Endothelial cell of umbilical vein (primary cell): ENCODE results near the gene MUTYH.

Experiments
- EZH2 ChIP-seq: IDR thresholded peaks from 2 replicates; pipeline ENCODE4 v1.6.1; 2012; ENCODE audit warnings: borderline replicate concordance, low read depth, mild to moderate bottlenecking, moderate library complexity, low read length, inconsistent platforms; ENCODE audit not compliant: severe bottlenecking
- JUN ChIP-seq: IDR thresholded peaks from 2 replicates; pipeline ENCODE4 v1.6.1; 2011; ENCODE audit warnings: borderline replicate concordance, low read depth; ENCODE audit not compliant: insufficient read length, insufficient read depth
- MYC ChIP-seq: IDR thresholded peaks from one replicate; pipeline ENCODE4 v1.6.1; 2011; ENCODE audit warnings: mild to moderate bottlenecking, low read depth, low read length
- POLR2A ChIP-seq: IDR thresholded peaks from 2 replicates; pipeline ENCODE4 v1.6.1; 2012; ENCODE audit warnings: low read depth, mild to moderate bottlenecking, control low read depth, low read length
- POLR2AphosphoS5 ChIP-seq: IDR thresholded peaks from 2 replicates; pipeline ENCODE4 v1.6.1; 2012; ENCODE audit warnings: low read depth, mild to moderate bottlenecking, control low read depth, low read length, moderate library complexity; ENCODE audit not compliant: insufficient read depth
- TF ChIP-seq, protein P1 (sequence below), 2 donors: IDR thresholded peaks; 1 replicate in 1 of 2; 2 replicates in 1 of 2; pipeline ENCODE4 v1.5.1; 2011; ENCODE audit warnings: low read length in 2 of 2, mild to moderate bottlenecking in 2 of 2, moderate library complexity in 2 of 2, control low read depth in 1 of 2, inconsistent platforms in 1 of 2, low read depth in 1 of 2; ENCODE audit not compliant: insufficient read depth in 1 of 2; ENCODE audit errors: extremely low read depth in 1 of 2
- TF ChIP-seq, protein P2 (sequence below): IDR thresholded peaks from 2 replicates; pipeline ENCODE4 v1.6.1; 2011; ENCODE audit not compliant: insufficient read depth, insufficient read length

DNA sequence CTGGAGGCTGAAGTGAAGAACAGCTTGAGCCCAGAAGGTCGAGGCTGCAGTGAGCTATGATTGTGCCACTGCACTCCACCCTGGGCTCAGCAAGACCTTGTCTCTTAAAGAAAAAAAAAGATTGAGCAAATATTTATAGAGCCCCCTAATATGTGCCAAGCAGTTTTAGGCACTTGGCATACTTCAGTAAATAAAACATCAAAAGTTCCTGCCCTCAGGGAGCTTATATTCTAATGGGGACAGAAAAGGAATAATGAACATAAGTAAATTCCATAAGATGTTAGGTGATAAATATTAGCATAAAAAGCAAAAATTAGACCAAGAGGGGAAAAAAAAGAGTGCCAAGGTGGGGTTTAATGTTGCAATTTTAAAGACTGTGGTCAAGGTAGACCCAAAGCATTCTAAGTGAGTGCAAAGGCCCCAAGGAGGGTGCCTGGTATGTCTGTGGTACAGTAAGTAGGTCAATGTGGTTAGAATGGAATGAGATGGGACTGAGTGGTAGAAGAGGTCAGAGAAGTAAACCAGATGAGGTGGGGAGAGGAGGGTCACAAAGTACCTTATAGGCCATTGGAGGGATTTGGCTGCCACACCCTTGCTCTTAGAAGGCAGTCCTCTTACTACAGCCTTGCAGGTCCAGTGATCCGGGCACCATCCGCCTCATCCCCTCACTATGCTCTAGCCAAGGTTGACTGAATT is 2.5 kb downstream of the MUTYH start:
- TF ChIP-seq, protein P1, sequence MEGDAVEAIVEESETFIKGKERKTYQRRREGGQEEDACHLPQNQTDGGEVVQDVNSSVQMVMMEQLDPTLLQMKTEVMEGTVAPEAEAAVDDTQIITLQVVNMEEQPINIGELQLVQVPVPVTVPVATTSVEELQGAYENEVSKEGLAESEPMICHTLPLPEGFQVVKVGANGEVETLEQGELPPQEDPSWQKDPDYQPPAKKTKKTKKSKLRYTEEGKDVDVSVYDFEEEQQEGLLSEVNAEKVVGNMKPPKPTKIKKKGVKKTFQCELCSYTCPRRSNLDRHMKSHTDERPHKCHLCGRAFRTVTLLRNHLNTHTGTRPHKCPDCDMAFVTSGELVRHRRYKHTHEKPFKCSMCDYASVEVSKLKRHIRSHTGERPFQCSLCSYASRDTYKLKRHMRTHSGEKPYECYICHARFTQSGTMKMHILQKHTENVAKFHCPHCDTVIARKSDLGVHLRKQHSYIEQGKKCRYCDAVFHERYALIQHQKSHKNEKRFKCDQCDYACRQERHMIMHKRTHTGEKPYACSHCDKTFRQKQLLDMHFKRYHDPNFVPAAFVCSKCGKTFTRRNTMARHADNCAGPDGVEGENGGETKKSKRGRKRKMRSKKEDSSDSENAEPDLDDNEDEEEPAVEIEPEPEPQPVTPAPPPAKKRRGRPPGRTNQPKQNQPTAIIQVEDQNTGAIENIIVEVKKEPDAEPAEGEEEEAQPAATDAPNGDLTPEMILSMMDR (IDR thresholded peaks at IDR 0.05; ENCODE audit: extremely low read depth in 1 of 2, insufficient read depth in 1 of 2, low read depth in 1 of 2, low read length in 2 of 2) = no peak
- TF ChIP-seq MYC (no peak), EZH2 (no peak), POLR2AphosphoS5 (no peak), POLR2A (no peak), JUN (no peak)
- TF ChIP-seq, protein P2, sequence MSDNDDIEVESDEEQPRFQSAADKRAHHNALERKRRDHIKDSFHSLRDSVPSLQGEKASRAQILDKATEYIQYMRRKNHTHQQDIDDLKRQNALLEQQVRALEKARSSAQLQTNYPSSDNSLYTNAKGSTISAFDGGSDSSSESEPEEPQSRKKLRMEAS = no peak
